Erythroblast (primary cell): Measurements from ENCODE around the gene IMMP2L.

Experiments
- GATA1 ChIP-seq: IDR thresholded peaks from 2 replicates; pipeline ENCODE4 v1.6.1; 2011; ENCODE audit warnings: low read depth, mild to moderate bottlenecking, control low read depth, low read length, moderate library complexity
- POLR2A ChIP-seq: IDR thresholded peaks from 2 replicates; pipeline ENCODE4 v1.6.1; 2011; ENCODE audit warnings: mild to moderate bottlenecking, low read length

GRCh38 chr7:111474723-111475418 lies 87.4 kb downstream of the IMMP2L start:
- TF ChIP-seq POLR2A (no peak), GATA1 (no peak)
